HG03571 (cell line): ENCODE data around the gene ZIK1.

ENCODE experiments used
- ATAC-seq: cut with Tn5 transposase; IDR thresholded peaks from one replicate; pipeline ENCODE4 v1.9.1; 2021; ENCODE audit not compliant: unreplicated experiment

The ZIK1 gene

GRCh38 chr19:57583521-57584416 is at the start of gene ZIK1:
TSS of gene ZIK1 (plus strand) at chr19:57584145. CDS start at chr19:57584357, 212 bp downstream.
- peak; percentile 53 for ATAC-seq

GRCh38 chr19:57537953-57538547 is 45.9 kb upstream of the ZIK1 start:
- ATAC-seq, result no peak

- no peak for ATAC-seq
Measured at GRCh38 chr19:57546513-57546912, 37.4 kb upstream of the ZIK1 start.

- ATAC-seq, result no peak
Measured at GRCh38 chr19:57552432-57552831, 31.5 kb upstream of the ZIK1 start.

GRCh38 chr19:57557659-57558058 is 26.3 kb upstream of the ZIK1 start:
- no peak for ATAC-seq

GRCh38 chr19:57558525-57558924 is 25.4 kb upstream of the ZIK1 start:
- ATAC-seq, result no peak

- ATAC-seq, result peak; percentile 11
Measured at GRCh38 chr19:57559008-57559403, 24.9 kb upstream of the ZIK1 start.

GRCh38 chr19:57559404-57560025 is 24.4 kb upstream of the ZIK1 start, which contains the start of gene ZNF550:
TSS of gene ZNF550 (minus strand) at chr19:57559863. CDS start at chr19:57559682, 181 bp downstream.
- ATAC-seq, result peak; percentile 94

- ATAC-seq, result no peak
Measured at GRCh38 chr19:57560049-57560491, 23.9 kb upstream of the ZIK1 start.

- ATAC-seq, result no peak
Measured at GRCh38 chr19:57563547-57563946, 20.4 kb upstream of the ZIK1 start.

GRCh38 chr19:57566396-57567265 is 17.3 kb upstream of the ZIK1 start:
- no peak for ATAC-seq

- ATAC-seq, result no peak
Measured at GRCh38 chr19:57570707-57571106, 13.2 kb upstream of the ZIK1 start.

GRCh38 chr19:57572415-57572947 is 11.5 kb upstream of the ZIK1 start:
- ATAC-seq, result no peak

GRCh38 chr19:57576661-57577060 is 7.3 kb upstream of the ZIK1 start:
- no peak for ATAC-seq

- peak; percentile 74 for ATAC-seq
Measured at GRCh38 chr19:57578487-57579205, 5.3 kb upstream of the ZIK1 start, which contains the start of gene ZNF416. TSS of gene ZNF416 (minus strand) at chr19:57578911. CDS start at chr19:57578704, 207 bp downstream.

GRCh38 chr19:57583104-57583520 is 833 bp upstream of the ZIK1 start:
- ATAC-seq, result no peak

GRCh38 chr19:57587529-57587928 is 3.6 kb downstream of the ZIK1 start:
- ATAC-seq, result no peak

- no peak for ATAC-seq
Measured at GRCh38 chr19:57599377-57599760, 15.4 kb downstream of the ZIK1 start.

GRCh38 chr19:57599761-57600383 is 15.9 kb downstream of the ZIK1 start, which contains the start of gene ZNF530:
TSS of gene ZNF530 (plus strand) at chr19:57599885. CDS start at chr19:57604346, 4,461 bp downstream.
- ATAC-seq, result peak; percentile 86
